Neural progenitor cell (in vitro differentiated cells): ENCODE measurements around the gene TSPYL1.
A peak's percentile ranks its signal among the peaks of the same experiment; 100 is the strongest.

Source experiments
- EZH2 ChIP-seq: fragments of 200-600 bp; sonication (generic); IDR thresholded peaks from 2 replicates; pipeline ENCODE4 v1.6.1; 2017; ENCODE audit warnings: antibody characterized with exemption, mild to moderate bottlenecking, moderate library complexity
- EZH2phosphoT487 ChIP-seq: fragments of 200-600 bp; sonication (generic); IDR thresholded peaks from 2 replicates; pipeline ENCODE4 v1.6.1; 2017; ENCODE audit warnings: antibody characterized with exemption
- TF ChIP-seq, protein P1 (sequence below): fragments of 200-600 bp; sonication (generic); IDR thresholded peaks from 2 replicates; pipeline ENCODE4 v1.5.1; 2017; ENCODE audit warnings: antibody characterized with exemption, mild to moderate bottlenecking

DNA sequence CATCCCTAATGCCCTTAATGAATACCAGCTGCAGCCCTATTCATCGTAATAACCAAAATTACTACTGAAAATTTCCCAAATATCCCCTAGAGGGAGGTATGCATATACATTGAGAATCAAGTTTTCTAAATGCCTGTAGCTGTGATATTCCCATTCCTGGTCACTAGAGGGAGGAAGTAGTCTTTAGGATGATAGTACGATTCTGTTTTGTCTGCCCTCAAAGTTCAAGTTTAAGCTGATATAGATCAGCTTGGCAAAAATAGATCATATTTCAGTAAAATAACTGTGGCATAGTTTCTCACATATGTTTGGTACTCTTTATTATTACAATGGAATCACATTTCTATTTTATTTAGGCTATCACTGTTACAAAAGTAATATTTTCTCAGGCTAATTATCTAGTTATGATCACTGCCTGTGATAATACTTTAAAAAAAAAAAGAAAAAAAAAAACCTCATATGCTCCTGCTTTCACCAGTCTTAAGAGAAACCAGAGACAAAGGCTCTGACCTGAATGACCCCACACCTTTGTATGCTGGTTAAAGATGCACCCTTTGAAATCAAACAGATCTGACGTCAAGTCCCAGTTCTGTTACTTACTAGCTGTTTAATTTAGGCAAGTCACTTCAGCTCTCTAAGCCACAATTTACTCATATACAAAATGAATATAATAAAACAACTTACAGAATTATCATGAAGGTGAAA, 11.0 kb downstream of the TSPYL1 start:
- TF ChIP-seq, protein P1, sequence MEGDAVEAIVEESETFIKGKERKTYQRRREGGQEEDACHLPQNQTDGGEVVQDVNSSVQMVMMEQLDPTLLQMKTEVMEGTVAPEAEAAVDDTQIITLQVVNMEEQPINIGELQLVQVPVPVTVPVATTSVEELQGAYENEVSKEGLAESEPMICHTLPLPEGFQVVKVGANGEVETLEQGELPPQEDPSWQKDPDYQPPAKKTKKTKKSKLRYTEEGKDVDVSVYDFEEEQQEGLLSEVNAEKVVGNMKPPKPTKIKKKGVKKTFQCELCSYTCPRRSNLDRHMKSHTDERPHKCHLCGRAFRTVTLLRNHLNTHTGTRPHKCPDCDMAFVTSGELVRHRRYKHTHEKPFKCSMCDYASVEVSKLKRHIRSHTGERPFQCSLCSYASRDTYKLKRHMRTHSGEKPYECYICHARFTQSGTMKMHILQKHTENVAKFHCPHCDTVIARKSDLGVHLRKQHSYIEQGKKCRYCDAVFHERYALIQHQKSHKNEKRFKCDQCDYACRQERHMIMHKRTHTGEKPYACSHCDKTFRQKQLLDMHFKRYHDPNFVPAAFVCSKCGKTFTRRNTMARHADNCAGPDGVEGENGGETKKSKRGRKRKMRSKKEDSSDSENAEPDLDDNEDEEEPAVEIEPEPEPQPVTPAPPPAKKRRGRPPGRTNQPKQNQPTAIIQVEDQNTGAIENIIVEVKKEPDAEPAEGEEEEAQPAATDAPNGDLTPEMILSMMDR = peak; percentile 87
- TF ChIP-seq EZH2 = no peak
- TF ChIP-seq EZH2phosphoT487 = no peak
